Measurements from ENCODE around the gene COL6A2. TPM values are rescaled to one million over a fixed set of nuclear protein-coding genes. Genes with fewer than 3 reads are reported as not detected.

COL6A2 gene
- total and polyA plus RNA-seq, 8 donors, result 15.2 to 135 (median 65.5) TPM

DNA sequence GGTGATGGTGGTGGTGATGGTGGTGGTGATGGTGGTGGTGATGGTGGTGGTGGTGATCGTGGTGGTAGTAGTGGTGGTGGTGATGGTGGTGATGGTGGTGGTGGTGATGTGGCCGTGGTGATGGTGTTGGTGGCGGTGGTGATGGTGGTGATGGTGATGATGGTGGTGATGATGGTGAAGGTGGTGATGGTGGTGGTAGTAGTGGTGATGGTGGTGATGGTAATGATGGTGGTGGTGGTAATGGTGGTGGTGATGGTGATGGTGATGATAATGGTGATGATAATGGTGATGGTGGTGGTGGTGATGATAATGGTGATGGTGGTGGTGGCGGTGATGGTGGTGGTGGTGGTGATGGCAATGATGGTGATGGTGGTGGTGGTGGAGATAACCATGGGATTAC is 6.8 kb upstream of the COL6A2 start:
- no peaks in the 10 kb centered on the region for H3K4me1 ChIP-seq
- intact Hi-C loops (cut with DNase I), result no loop called here
- H3K4me3 ChIP-seq, result no peak overlapping the region
- H3K36me3 ChIP-seq, result no peaks in the 10 kb centered on the region
- 86 to 92% methylated on average over 4 of the region's 4 CpGs for WGBS, 2 donors
- TF ChIP-seq, protein P1, sequence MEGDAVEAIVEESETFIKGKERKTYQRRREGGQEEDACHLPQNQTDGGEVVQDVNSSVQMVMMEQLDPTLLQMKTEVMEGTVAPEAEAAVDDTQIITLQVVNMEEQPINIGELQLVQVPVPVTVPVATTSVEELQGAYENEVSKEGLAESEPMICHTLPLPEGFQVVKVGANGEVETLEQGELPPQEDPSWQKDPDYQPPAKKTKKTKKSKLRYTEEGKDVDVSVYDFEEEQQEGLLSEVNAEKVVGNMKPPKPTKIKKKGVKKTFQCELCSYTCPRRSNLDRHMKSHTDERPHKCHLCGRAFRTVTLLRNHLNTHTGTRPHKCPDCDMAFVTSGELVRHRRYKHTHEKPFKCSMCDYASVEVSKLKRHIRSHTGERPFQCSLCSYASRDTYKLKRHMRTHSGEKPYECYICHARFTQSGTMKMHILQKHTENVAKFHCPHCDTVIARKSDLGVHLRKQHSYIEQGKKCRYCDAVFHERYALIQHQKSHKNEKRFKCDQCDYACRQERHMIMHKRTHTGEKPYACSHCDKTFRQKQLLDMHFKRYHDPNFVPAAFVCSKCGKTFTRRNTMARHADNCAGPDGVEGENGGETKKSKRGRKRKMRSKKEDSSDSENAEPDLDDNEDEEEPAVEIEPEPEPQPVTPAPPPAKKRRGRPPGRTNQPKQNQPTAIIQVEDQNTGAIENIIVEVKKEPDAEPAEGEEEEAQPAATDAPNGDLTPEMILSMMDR (IDR thresholded peaks at IDR 0.05), result no peak
- DNase-seq, result no peak
- no peaks in the 10 kb centered on the region for H3K9me3 ChIP-seq
- no peak for ATAC-seq
- H3K27me3 ChIP-seq, result no peaks in the 10 kb centered on the region
- no peak overlapping the region for H3K27ac ChIP-seq
- no peak for FAIRE-seq

DNA sequence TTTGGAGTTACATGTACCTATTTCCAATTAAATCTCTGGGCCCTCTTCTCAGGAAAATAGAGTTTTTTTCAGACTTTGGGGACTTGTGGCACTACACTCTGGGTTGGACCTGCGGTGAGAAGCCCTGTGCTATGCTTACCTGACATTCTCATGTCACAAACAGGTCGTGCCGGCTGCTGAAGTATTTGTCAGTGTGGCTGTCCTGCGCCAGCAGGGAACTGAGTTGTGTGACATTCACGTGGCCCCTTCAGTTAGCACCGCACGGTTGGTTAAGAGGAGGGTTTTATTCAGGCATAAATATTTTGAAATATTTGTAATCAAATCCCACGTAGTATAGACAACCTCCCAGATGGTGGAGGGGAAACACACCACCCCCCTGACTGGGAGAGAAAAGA is 6.3 kb upstream of the COL6A2 start:
- Histone ChIP-seq H3K4me1 (no peaks in the 10 kb centered on the region), H3K27ac (peak overlapping the region in 2 of 4 donors; percentile 15 to 22), H3K36me3 (no peaks in the 10 kb centered on the region), H3K9me3 (no peaks in the 10 kb centered on the region), H3K4me3 (no peak overlapping the region), H3K27me3 (no peaks in the 10 kb centered on the region)
- ATAC-seq (no peak), DNase-seq (no peak), FAIRE-seq (no peak)
- TF ChIP-seq, protein P1 (IDR thresholded peaks at IDR 0.05), result no peak
- WGBS, 2 donors, result 71 to 72% methylated on average over 8 of the region's 8 CpGs
- intact Hi-C loops (cut with DNase I), result no loop called here

DNA sequence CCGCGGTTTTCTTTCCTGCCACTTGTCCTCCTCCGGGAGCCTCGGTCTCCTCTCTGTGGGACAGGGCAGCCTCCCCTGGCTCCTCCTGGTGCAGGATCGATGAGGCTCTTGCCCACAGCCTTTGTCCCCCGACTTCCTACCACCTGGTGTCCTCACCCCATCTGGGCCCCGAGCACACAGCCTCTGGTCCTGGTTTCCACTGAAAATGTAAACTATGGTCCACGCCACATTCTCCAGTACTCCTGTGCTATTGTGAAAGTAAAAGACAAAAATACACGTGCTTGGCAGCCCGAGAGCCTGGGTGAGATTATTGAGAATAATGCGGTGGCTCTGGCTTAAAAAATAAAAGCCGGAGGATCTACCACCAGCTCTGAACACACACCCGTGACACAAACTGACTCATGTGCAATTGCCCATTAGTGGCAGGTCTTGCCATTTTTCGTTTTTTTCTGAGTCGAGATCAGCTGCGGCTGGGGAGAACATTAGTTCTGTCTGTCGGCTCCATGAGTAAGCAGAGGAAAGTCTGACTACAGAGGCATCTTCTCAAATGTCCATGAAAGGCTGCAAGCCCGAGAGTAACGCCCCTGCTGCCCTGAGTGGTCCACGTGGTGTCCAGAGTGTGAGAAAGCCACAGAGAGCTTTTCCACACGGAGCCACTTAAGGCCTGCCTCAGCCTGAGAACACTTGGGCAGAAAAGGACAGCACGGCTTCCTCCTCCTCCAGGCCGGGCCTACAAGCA is 5.7 kb upstream of the COL6A2 start:
- 66 to 69% methylated on average over 23 of the region's 23 CpGs for WGBS, 2 donors
- Histone ChIP-seq H3K4me1 (no peaks in the 10 kb centered on the region), H3K36me3 (no peaks in the 10 kb centered on the region), H3K27me3 (no peaks in the 10 kb centered on the region), H3K9me3 (no peaks in the 10 kb centered on the region), H3K27ac (peak overlapping the region in 2 of 4 donors; percentile 15 to 22), H3K4me3 (no peak overlapping the region)
- TF ChIP-seq, protein P1 (IDR thresholded peaks at IDR 0.05), result no peak
- DNase-seq, result peak in 1 of 6 donors; percentile 20
- intact Hi-C loops (cut with DNase I), result no loop called here
- FAIRE-seq, result peak; percentile 39
- ATAC-seq, result peak in 3 of 4 donors; percentile 63 to 70 (median 63)

DNA sequence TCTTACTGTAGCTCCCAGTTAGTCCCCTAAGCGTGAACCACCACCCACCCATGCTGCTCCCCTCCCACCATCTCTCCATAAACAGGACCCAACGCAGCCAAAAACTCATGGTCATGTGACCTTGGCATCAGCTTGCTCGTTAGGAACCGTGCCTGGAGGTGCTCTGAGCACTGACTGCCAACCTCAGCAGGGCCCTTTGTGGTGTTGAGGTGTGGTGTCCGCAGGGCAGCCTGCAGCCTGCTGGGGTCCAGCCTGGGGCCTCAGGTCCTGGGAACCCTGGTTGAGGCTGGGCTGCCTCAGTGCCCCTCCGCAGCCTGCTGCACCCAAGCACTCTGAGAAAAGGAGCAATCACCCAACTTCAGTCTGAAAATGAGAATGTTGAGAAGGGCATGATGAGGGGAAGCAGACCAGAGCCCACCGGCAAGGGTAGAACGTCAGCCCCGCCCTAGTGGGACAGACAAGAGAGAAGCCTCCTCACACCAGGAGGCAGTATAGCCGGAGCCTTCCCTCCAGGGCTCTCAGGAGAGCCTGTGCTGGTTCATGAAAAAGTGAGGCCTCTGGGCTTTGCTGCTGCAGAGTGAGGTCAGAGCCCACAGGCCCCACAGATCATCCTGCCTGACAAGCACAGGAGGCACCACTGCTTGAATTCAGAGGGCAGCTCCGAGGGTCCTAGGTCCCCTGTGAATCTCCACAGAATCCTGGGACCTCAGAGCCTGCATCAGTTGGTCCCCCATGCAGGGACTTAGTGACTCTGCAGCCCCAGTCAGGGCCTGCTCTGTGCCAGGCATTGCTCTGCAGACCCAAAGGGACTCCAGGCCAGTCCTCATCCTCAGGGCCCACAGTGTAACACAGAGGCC is 4.9 kb upstream of the COL6A2 start:
- H3K27me3 ChIP-seq, result no peaks in the 10 kb centered on the region
- no peak overlapping the region for H3K27ac ChIP-seq
- H3K4me3 ChIP-seq, result no peak overlapping the region
- TF ChIP-seq, protein P1 (IDR thresholded peaks at IDR 0.05), result no peak
- FAIRE-seq, result no peak
- DNase-seq, result peak in 1 of 6 donors; percentile 34
- ATAC-seq, result no peak
- H3K9me3 ChIP-seq, result no peaks in the 10 kb centered on the region
- WGBS, 2 donors, result 58 to 70% methylated on average over 11 of the region's 11 CpGs
- no peaks in the 10 kb centered on the region for H3K4me1 ChIP-seq
- no peaks in the 10 kb centered on the region for H3K36me3 ChIP-seq
- intact Hi-C loops (cut with DNase I), result no loop called here
